Measurements from ENCODE around the gene LDLRAD4.

Gene LDLRAD4

GRCh38 chr18:13499803-13500202 lies 281.2 kb downstream of the LDLRAD4 start:
- H3K4me3 ChIP-seq (ENCODE audit: low read length in 2 of 2) = no peak overlapping the region
- H3K27ac ChIP-seq (ENCODE audit: low read depth in 2 of 2, low read length in 2 of 2) = no peak overlapping the region

GRCh38 chr18:13500227-13500865 lies 281.8 kb downstream of the LDLRAD4 start:
- Histone ChIP-seq H3K4me3 (ENCODE audit: low read length in 2 of 2) (no peak overlapping the region), H3K36me3 (ENCODE audit: control insufficient read depth in 2 of 2, insufficient read depth in 2 of 2, low read length in 2 of 2) (peaks cover 0 to 9% of the 10 kb centered on the region in 2 donors), H3K27ac (ENCODE audit: low read depth in 2 of 2, low read length in 2 of 2) (no peak overlapping the region), H3K9me3 (ENCODE audit: control insufficient read depth in 2 of 2, low read length in 2 of 2) (no peaks in the 10 kb centered on the region), H3K4me1 (ENCODE audit: control insufficient read depth in 2 of 2, insufficient read depth in 2 of 2, low read length in 2 of 2) (peaks cover 4 to 7% of the 10 kb centered on the region in 2 donors), H3K27me3 (ENCODE audit: control insufficient read depth in 2 of 2, insufficient read depth in 2 of 2, low read length in 2 of 2) (no peaks in the 10 kb centered on the region), H3K9ac (ENCODE audit: low read depth in 1 of 2, low read length in 2 of 2) (peak overlapping the region in 1 of 2 donors; percentile 11)

More at GRCh38 chr18:13499803-13500202, 281.2 kb downstream of the LDLRAD4 start:
- H3K4me1 ChIP-seq (ENCODE audit: control insufficient read depth in 2 of 2, insufficient read depth in 2 of 2, low read length in 2 of 2) = peaks cover 4 to 6% of the 10 kb centered on the region in 2 donors
- no peaks in the 10 kb centered on the region for H3K27me3 ChIP-seq (ENCODE audit: control insufficient read depth in 2 of 2, insufficient read depth in 2 of 2, low read length in 2 of 2)
- no peaks in the 10 kb centered on the region for H3K9me3 ChIP-seq (ENCODE audit: control insufficient read depth in 2 of 2, low read length in 2 of 2)
- peaks cover 0 to 9% of the 10 kb centered on the region in 2 donors for H3K36me3 ChIP-seq (ENCODE audit: control insufficient read depth in 2 of 2, insufficient read depth in 2 of 2, low read length in 2 of 2)
- no peak overlapping the region for H3K9ac ChIP-seq (ENCODE audit: low read depth in 1 of 2, low read length in 2 of 2)

GRCh38 chr18:13500869-13501542 lies 282.4 kb downstream of the LDLRAD4 start:
- Histone ChIP-seq H3K9ac (ENCODE audit: low read depth in 1 of 2, low read length in 2 of 2) (no peak overlapping the region), H3K9me3 (ENCODE audit: control insufficient read depth in 2 of 2, low read length in 2 of 2) (no peaks in the 10 kb centered on the region), H3K4me3 (ENCODE audit: low read length in 2 of 2) (no peak overlapping the region), H3K4me1 (ENCODE audit: control insufficient read depth in 2 of 2, insufficient read depth in 2 of 2, low read length in 2 of 2) (peaks cover 4 to 7% of the 10 kb centered on the region in 2 donors), H3K27me3 (ENCODE audit: control insufficient read depth in 2 of 2, insufficient read depth in 2 of 2, low read length in 2 of 2) (no peaks in the 10 kb centered on the region), H3K27ac (ENCODE audit: low read depth in 2 of 2, low read length in 2 of 2) (no peak overlapping the region), H3K36me3 (ENCODE audit: control insufficient read depth in 2 of 2, insufficient read depth in 2 of 2, low read length in 2 of 2) (peaks cover 0 to 9% of the 10 kb centered on the region in 2 donors)

GRCh38 chr18:13501543-13501887 lies 283.0 kb downstream of the LDLRAD4 start:
- Histone ChIP-seq H3K27ac (ENCODE audit: low read depth in 2 of 2, low read length in 2 of 2) (no peak overlapping the region), H3K4me1 (ENCODE audit: control insufficient read depth in 2 of 2, insufficient read depth in 2 of 2, low read length in 2 of 2) (peaks cover 4 to 7% of the 10 kb centered on the region in 2 donors), H3K9ac (ENCODE audit: low read depth in 1 of 2, low read length in 2 of 2) (no peak overlapping the region), H3K27me3 (ENCODE audit: control insufficient read depth in 2 of 2, insufficient read depth in 2 of 2, low read length in 2 of 2) (no peaks in the 10 kb centered on the region), H3K36me3 (ENCODE audit: control insufficient read depth in 2 of 2, insufficient read depth in 2 of 2, low read length in 2 of 2) (peaks cover 0 to 9% of the 10 kb centered on the region in 2 donors), H3K9me3 (ENCODE audit: control insufficient read depth in 2 of 2, low read length in 2 of 2) (no peaks in the 10 kb centered on the region), H3K4me3 (ENCODE audit: low read length in 2 of 2) (no peak overlapping the region)

- no peak overlapping the region for H3K27ac ChIP-seq (ENCODE audit: low read depth in 2 of 2, low read length in 2 of 2)
- peaks cover 0 to 9% of the 10 kb centered on the region in 2 donors for H3K36me3 ChIP-seq (ENCODE audit: control insufficient read depth in 2 of 2, insufficient read depth in 2 of 2, low read length in 2 of 2)
- H3K9me3 ChIP-seq (ENCODE audit: control insufficient read depth in 2 of 2, low read length in 2 of 2) = no peaks in the 10 kb centered on the region
- H3K9ac ChIP-seq (ENCODE audit: low read depth in 1 of 2, low read length in 2 of 2) = no peak overlapping the region
- peaks cover 6 to 7% of the 10 kb centered on the region in 2 donors for H3K4me1 ChIP-seq (ENCODE audit: control insufficient read depth in 2 of 2, insufficient read depth in 2 of 2, low read length in 2 of 2)
- no peak overlapping the region for H3K4me3 ChIP-seq (ENCODE audit: low read length in 2 of 2)
- H3K27me3 ChIP-seq (ENCODE audit: control insufficient read depth in 2 of 2, insufficient read depth in 2 of 2, low read length in 2 of 2) = no peaks in the 10 kb centered on the region
These were observed 283.3 kb downstream of the LDLRAD4 start for GRCh38 chr18:13501891-13502290.

- Histone ChIP-seq H3K27me3 (ENCODE audit: control insufficient read depth in 2 of 2, insufficient read depth in 2 of 2, low read length in 2 of 2) (no peaks in the 10 kb centered on the region), H3K36me3 (ENCODE audit: control insufficient read depth in 2 of 2, insufficient read depth in 2 of 2, low read length in 2 of 2) (peaks cover 0 to 9% of the 10 kb centered on the region in 2 donors), H3K4me1 (ENCODE audit: control insufficient read depth in 2 of 2, insufficient read depth in 2 of 2, low read length in 2 of 2) (peaks cover 6 to 7% of the 10 kb centered on the region in 2 donors), H3K27ac (ENCODE audit: low read depth in 2 of 2, low read length in 2 of 2) (no peak overlapping the region), H3K9me3 (ENCODE audit: control insufficient read depth in 2 of 2, low read length in 2 of 2) (no peaks in the 10 kb centered on the region), H3K9ac (ENCODE audit: low read depth in 1 of 2, low read length in 2 of 2) (no peak overlapping the region), H3K4me3 (ENCODE audit: low read length in 2 of 2) (no peak overlapping the region)
These were observed 284.0 kb downstream of the LDLRAD4 start for GRCh38 chr18:13502585-13502984.

- H3K9me3 ChIP-seq (ENCODE audit: control insufficient read depth in 2 of 2, low read length in 2 of 2) = no peaks in the 10 kb centered on the region
- H3K27me3 ChIP-seq (ENCODE audit: control insufficient read depth in 2 of 2, insufficient read depth in 2 of 2, low read length in 2 of 2) = no peaks in the 10 kb centered on the region
- no peak overlapping the region for H3K27ac ChIP-seq (ENCODE audit: low read depth in 2 of 2, low read length in 2 of 2)
- H3K36me3 ChIP-seq (ENCODE audit: control insufficient read depth in 2 of 2, insufficient read depth in 2 of 2, low read length in 2 of 2) = peaks cover 0 to 1% of the 10 kb centered on the region in 2 donors
- H3K4me1 ChIP-seq (ENCODE audit: control insufficient read depth in 2 of 2, insufficient read depth in 2 of 2, low read length in 2 of 2) = peaks cover 6 to 7% of the 10 kb centered on the region in 2 donors
- no peak overlapping the region for H3K9ac ChIP-seq (ENCODE audit: low read depth in 1 of 2, low read length in 2 of 2)
- no peak overlapping the region for H3K4me3 ChIP-seq (ENCODE audit: low read length in 2 of 2)
These were observed 285.3 kb downstream of the LDLRAD4 start for GRCh38 chr18:13503836-13504235.

- no peaks in the 10 kb centered on the region for H3K36me3 ChIP-seq (ENCODE audit: control insufficient read depth in 2 of 2, insufficient read depth in 2 of 2, low read length in 2 of 2)
- no peak overlapping the region for H3K9ac ChIP-seq (ENCODE audit: low read depth in 1 of 2, low read length in 2 of 2)
- no peaks in the 10 kb centered on the region for H3K9me3 ChIP-seq (ENCODE audit: control insufficient read depth in 2 of 2, low read length in 2 of 2)
- peak overlapping the region in 1 of 2 donors; percentile 33 for H3K27ac ChIP-seq (ENCODE audit: low read depth in 2 of 2, low read length in 2 of 2)
- no peak overlapping the region for H3K4me3 ChIP-seq (ENCODE audit: low read length in 2 of 2)
- no peaks in the 10 kb centered on the region for H3K27me3 ChIP-seq (ENCODE audit: control insufficient read depth in 2 of 2, insufficient read depth in 2 of 2, low read length in 2 of 2)
- peaks cover 6 to 7% of the 10 kb centered on the region in 2 donors for H3K4me1 ChIP-seq (ENCODE audit: control insufficient read depth in 2 of 2, insufficient read depth in 2 of 2, low read length in 2 of 2)
These were observed 287.3 kb downstream of the LDLRAD4 start for GRCh38 chr18:13505780-13506345.

- Histone ChIP-seq H3K27ac (ENCODE audit: low read depth in 2 of 2, low read length in 2 of 2) (no peak overlapping the region), H3K4me1 (ENCODE audit: control insufficient read depth in 2 of 2, insufficient read depth in 2 of 2, low read length in 2 of 2) (peaks cover 0 to 2% of the 10 kb centered on the region in 2 donors), H3K9me3 (ENCODE audit: control insufficient read depth in 2 of 2, low read length in 2 of 2) (no peaks in the 10 kb centered on the region)
These were observed 292.0 kb downstream of the LDLRAD4 start for GRCh38 chr18:13510594-13510993.

GRCh38 chr18:13511961-13512577 lies 293.5 kb downstream of the LDLRAD4 start:
- Histone ChIP-seq H3K4me1 (ENCODE audit: control insufficient read depth in 2 of 2, insufficient read depth in 2 of 2, low read length in 2 of 2) (no peaks in the 10 kb centered on the region), H3K4me3 (ENCODE audit: low read length in 2 of 2) (no peak overlapping the region), H3K36me3 (ENCODE audit: control insufficient read depth in 2 of 2, insufficient read depth in 2 of 2, low read length in 2 of 2) (no peaks in the 10 kb centered on the region), H3K27me3 (ENCODE audit: control insufficient read depth in 2 of 2, insufficient read depth in 2 of 2, low read length in 2 of 2) (no peaks in the 10 kb centered on the region), H3K9ac (ENCODE audit: low read depth in 1 of 2, low read length in 2 of 2) (no peak overlapping the region), H3K9me3 (ENCODE audit: control insufficient read depth in 2 of 2, low read length in 2 of 2) (no peaks in the 10 kb centered on the region), H3K27ac (ENCODE audit: low read depth in 2 of 2, low read length in 2 of 2) (no peak overlapping the region)

More at GRCh38 chr18:13510594-13510993, 292.0 kb downstream of the LDLRAD4 start:
- Histone ChIP-seq H3K4me3 (ENCODE audit: low read length in 2 of 2) (no peak overlapping the region), H3K27me3 (ENCODE audit: control insufficient read depth in 2 of 2, insufficient read depth in 2 of 2, low read length in 2 of 2) (no peaks in the 10 kb centered on the region), H3K36me3 (ENCODE audit: control insufficient read depth in 2 of 2, insufficient read depth in 2 of 2, low read length in 2 of 2) (no peaks in the 10 kb centered on the region), H3K9ac (ENCODE audit: low read depth in 1 of 2, low read length in 2 of 2) (no peak overlapping the region)
